HCT116 (cell line): ENCODE results near the gene CDH4. TPM values are rescaled to one million over a fixed set of nuclear protein-coding genes. Genes with fewer than 3 reads are reported as not detected.
A peak's percentile ranks its signal among the peaks of the same experiment; 100 is the strongest.

Experiments
- ATAC-seq: fragments of 200-7000 bp; cut with Tn5 transposase; 2 replicates; pipeline ENCODE4 v1.9.1; 2020; ENCODE audit warnings: mild to moderate bottlenecking, moderate library complexity
- BruUV-seq: library from RNA; stranded (reverse); fragments of 400-500 nt; replicated peaks from 2 replicates; lab custom pipeline; 2021; lab: Mats Ljungman, UMichigan
- CTCF ChIA-PET: fragments of 300-600 bp; sonication (Branson Sonifier 250); formaldehyde crosslinking; loops from one replicate; lab custom pipeline; 2021; ENCODE audit warnings: antibody characterized with exemption; lab: Charles Lee
- POLR2A ChIA-PET: fragments of 300-600, 350-600 bp; sonication (Branson Sonifier 250); formaldehyde crosslinking; loops from one replicate; lab custom pipeline; 2021; ENCODE audit warnings: antibody characterized with exemption; lab: Charles Lee
- RAD21 ChIA-PET, 2 experiments: fragments of 300-600 bp; sonication (Branson Sonifier 250); formaldehyde crosslinking; loops; one replicate each; lab custom pipeline; 2023; ENCODE audit warnings: low total read pairs in 2 of 2; ENCODE audit not compliant: uncharacterized antibody in 2 of 2, unreplicated experiment in 2 of 2, low non-redundant PET in 1 of 2; lab: Charles Lee
- DNase-seq: peaks from one replicate; pipeline ENCODE4 v3.0.0-alpha.2; 2010; ENCODE audit warnings: low read depth, low spot score
- H2AFZ ChIP-seq: fragments of 200-600 bp; shearing (Covaris generic), sonication (generic); 2 replicates; pipeline ENCODE4 v1.6.1; 2017; ENCODE audit warnings: low read depth, mixed run types, mixed read lengths, antibody characterized with exemption, low read length; ENCODE audit not compliant: poor library complexity, severe bottlenecking
- H3K27ac ChIP-seq: 2 replicates; pipeline ENCODE4 v1.5.1; 2012; ENCODE audit warnings: low read depth, low read length
- H3K27me3 ChIP-seq: fragments of 200-600 bp; sonication (generic); 2 replicates; pipeline ENCODE4 v1.6.1; 2016; ENCODE audit warnings: mixed run types, low read length, mixed read lengths; ENCODE audit not compliant: insufficient read depth
- H3K36me3 ChIP-seq, 2 experiments: fragments of 200-500 bp in 1 of 2; fragments of 200-600 bp in 1 of 2; sonication (Bioruptor generic) in 1 of 2; sonication (generic) in 1 of 2; 2 replicates each; pipeline versions ENCODE4 v1.5.1 to v1.6.1; 2014 to 2016; ENCODE audit warnings: low read length in 2 of 2, inconsistent platforms in 1 of 2, mixed read lengths in 1 of 2, mixed run types in 1 of 2; ENCODE audit not compliant: insufficient read depth in 2 of 2, control insufficient read depth in 1 of 2
- H3K4me1 ChIP-seq, 2 experiments: fragments of 200-600 bp in 1 of 2; sonication (generic) in 1 of 2; 2 replicates each; pipeline versions ENCODE4 v1.5.1 to v1.6.1; 2012 to 2017; ENCODE audit warnings: low read length in 2 of 2, inconsistent platforms in 1 of 2, mild to moderate bottlenecking in 1 of 2, mixed read lengths in 1 of 2, mixed run types in 1 of 2, moderate library complexity in 1 of 2; ENCODE audit not compliant: insufficient read depth in 2 of 2, control insufficient read depth in 1 of 2
- H3K4me2 ChIP-seq: fragments of 200-600 bp; sonication (generic); 2 replicates; pipeline ENCODE4 v1.6.1; 2017; ENCODE audit warnings: mixed run types, low read length, mixed read lengths
- H3K4me3 ChIP-seq, 2 experiments: fragments of 200-600 bp in 1 of 2; sonication (generic) in 1 of 2; replicated peaks in 1 of 2; 2 replicates each; pipeline ENCODE4 v1.5.1; 2011 to 2016; ENCODE audit warnings: low read length in 2 of 2, control low read depth in 1 of 2, low read depth in 1 of 2, mild to moderate bottlenecking in 1 of 2, mixed read lengths in 1 of 2, mixed run types in 1 of 2
- H3K79me2 ChIP-seq: fragments of 200-600 bp; sonication (generic); 2 replicates; pipeline ENCODE4 v1.6.1; 2017; ENCODE audit warnings: mild to moderate bottlenecking, mixed run types, low read length, moderate library complexity, mixed read lengths; ENCODE audit not compliant: insufficient read depth
- H3K9ac ChIP-seq: fragments of 200-600 bp; sonication (generic); 2 replicates; pipeline ENCODE4 v1.6.1; 2016; ENCODE audit warnings: low read length, mixed read lengths
- H3K9me2 ChIP-seq: fragments of 200-600 bp; sonication (generic), shearing (Covaris generic); 2 replicates; pipeline ENCODE4 v1.6.1; 2017; ENCODE audit warnings: mixed run types, mild to moderate bottlenecking, moderate library complexity; ENCODE audit not compliant: insufficient read depth
- H3K9me3 ChIP-seq, 2 experiments: fragments of 200-500 bp in 1 of 2; fragments of 200-600 bp in 1 of 2; sonication (Bioruptor generic) in 1 of 2; sonication (generic) in 1 of 2; 2 replicates each; pipeline ENCODE4 v1.6.1; 2014 to 2017; ENCODE audit warnings: low read length in 2 of 2, mixed read lengths in 2 of 2, inconsistent platforms in 1 of 2, low read depth in 1 of 2, mild to moderate bottlenecking in 1 of 2, mixed run types in 1 of 2, moderate library complexity in 1 of 2; ENCODE audit not compliant: control insufficient read depth in 1 of 2, insufficient read depth in 1 of 2
- H4K20me1 ChIP-seq: fragments of 200-600 bp; sonication (generic), shearing (Covaris generic); 2 replicates; pipeline ENCODE4 v1.6.1; 2017; ENCODE audit warnings: mixed run types, mild to moderate bottlenecking, moderate library complexity; ENCODE audit not compliant: insufficient read depth
- ATF3 ChIP-seq: IDR thresholded peaks from 2 replicates; pipeline ENCODE4 v1.6.1; 2012
- CBX3 ChIP-seq: IDR thresholded peaks from 2 replicates; pipeline ENCODE4 v1.6.1; 2012; ENCODE audit warnings: low read depth
- CEBPB ChIP-seq: IDR thresholded peaks from 2 replicates; pipeline ENCODE4 v1.6.1; 2012; ENCODE audit warnings: low read depth
- CTCF ChIP-seq, 3 experiments: fragments of 200-600 bp in 1 of 3; sonication (generic) in 1 of 3; IDR thresholded peaks in 2 of 3; conservative IDR thresholded peaks in 1 of 3; 2 replicates each; pipeline ENCODE4 v1.5.1; 2012 to 2017; ENCODE audit warnings: low read depth in 2 of 3, low read length in 2 of 3, antibody characterized with exemption in 1 of 3, borderline replicate concordance in 1 of 3, control low read depth in 1 of 3, mild to moderate bottlenecking in 1 of 3, mixed read lengths in 1 of 3, mixed run types in 1 of 3, moderate library complexity in 1 of 3; ENCODE audit not compliant: insufficient read depth in 1 of 3
- EGR1 ChIP-seq: IDR thresholded peaks from 2 replicates; pipeline ENCODE4 v1.6.1; 2012; ENCODE audit warnings: low read depth
- ELF1 ChIP-seq: IDR thresholded peaks from 2 replicates; pipeline ENCODE4 v1.6.1; 2012; ENCODE audit warnings: low read depth, borderline replicate concordance
- EZH2phosphoT487 ChIP-seq: fragments of 200-600 bp; IDR thresholded peaks from 2 replicates; pipeline ENCODE4 v1.6.1; 2018; ENCODE audit warnings: antibody characterized with exemption, borderline replicate concordance
- MAX ChIP-seq: IDR thresholded peaks from 2 replicates; pipeline ENCODE4 v1.6.1; 2012
- POLR2A ChIP-seq: IDR thresholded peaks from 2 replicates; pipeline ENCODE4 v1.7.0; 2011; ENCODE audit warnings: borderline replicate concordance; ENCODE audit not compliant: insufficient read depth, insufficient read length; ENCODE audit errors: extremely low read depth
- POLR2AphosphoS5 ChIP-seq: IDR thresholded peaks from 2 replicates; pipeline ENCODE4 v1.6.1; 2011; ENCODE audit warnings: mild to moderate bottlenecking, low read depth, low read length, moderate library complexity
- REST ChIP-seq: IDR thresholded peaks from 2 replicates; pipeline ENCODE4 v1.6.1; 2012; ENCODE audit warnings: low read depth
- SIN3A ChIP-seq: IDR thresholded peaks from 2 replicates; pipeline ENCODE4 v1.6.1; 2012; ENCODE audit warnings: low read depth
- SRF ChIP-seq: IDR thresholded peaks from 2 replicates; pipeline ENCODE4 v1.6.1; 2012; ENCODE audit warnings: low read depth
- TCF7L2 ChIP-seq: IDR thresholded peaks from 2 replicates; pipeline ENCODE4 v1.7.0; 2011; ENCODE audit warnings: borderline replicate concordance, inconsistent platforms; ENCODE audit not compliant: insufficient read depth, insufficient read length; ENCODE audit errors: extremely low read depth
- YY1 ChIP-seq: IDR thresholded peaks from 2 replicates; pipeline ENCODE4 v1.6.1; 2011; ENCODE audit warnings: low read length, low read depth, moderate library complexity, mild to moderate bottlenecking; ENCODE audit not compliant: insufficient replicate concordance; ENCODE audit errors: extremely low read depth
- ZBTB33 ChIP-seq: IDR thresholded peaks from 2 replicates; pipeline ENCODE4 v1.6.1; 2011; ENCODE audit warnings: mild to moderate bottlenecking, low read length, moderate library complexity; ENCODE audit not compliant: insufficient replicate concordance; ENCODE audit errors: extremely low read depth
- ZFX ChIP-seq: fragments of 450-650 bp; IDR thresholded peaks from 2 replicates; pipeline ENCODE4 v1.6.1; 2017
- intact Hi-C: fragments of 100-400 bp; cut with micrococcal nuclease; formaldehyde crosslinking; loops from 2 replicates; pipeline ENCODE4 v1.10.0; 2022
- total RNA-seq: library from RNA; stranded (reverse); gene quantifications from one replicate; pipeline ENCODE4 v1.2.1, GENCODE V29; 2021; ENCODE audit not compliant: unreplicated experiment

CDH4 gene
- total RNA-seq, 1 experiment from 2014 or later = not detected

- 0 out of 2 replicates have a peak, but pooled peaks have one; percentile 9 for ATAC-seq
- Histone ChIP-seq H4K20me1 (no peaks in the 10 kb centered on the region), H3K27me3 (no peaks in the 10 kb centered on the region), H2AFZ (no peak overlapping the region), H3K9ac (no peak overlapping the region), H3K9me3 (no peaks in the 10 kb centered on the region), H3K36me3 (no peaks in the 10 kb centered on the region), H3K4me3 (no peak overlapping the region), H3K9me2 (no peaks in the 10 kb centered on the region), H3K4me1 (no peaks in the 10 kb centered on the region), H3K79me2 (no peaks in the 10 kb centered on the region), H3K4me2 (no peak overlapping the region), H3K27ac (no peak overlapping the region)
- TF ChIP-seq ZBTB33 = no peak
- TF ChIP-seq EZH2phosphoT487 = no peak
- no peak for TF ChIP-seq ZFX
- no peak for TF ChIP-seq SRF
- TF ChIP-seq CTCF (IDR thresholded peaks at IDR 0.05 in 2 of 3, conservative IDR thresholded peaks at IDR 0.05 in 1 of 3; ENCODE audit: borderline replicate concordance in 1 of 3, insufficient read depth in 1 of 3, low read depth in 2 of 3, low read length in 2 of 3) = no peak
- no peak for TF ChIP-seq TCF7L2
- TF ChIP-seq POLR2A = no peak
- TF ChIP-seq EGR1 = no peak
- no peak for TF ChIP-seq ATF3
- TF ChIP-seq YY1 = no peak
- TF ChIP-seq ELF1 = no peak
- TF ChIP-seq POLR2AphosphoS5 = no peak
- TF ChIP-seq CBX3 = no peak
- TF ChIP-seq REST = no peak
- TF ChIP-seq CEBPB = no peak
- TF ChIP-seq MAX = no peak
- no peak for TF ChIP-seq SIN3A
- no TSS peak for BruUV-seq
- no peak for DNase-seq
- intact Hi-C loops = no loop called here
- ChIA-PET POLR2A (no interaction called here), RAD21 (no interaction called here), CTCF (no interaction called here)
These were observed 686.1 kb downstream of the CDH4 start for GRCh38 chr20:61937963-61938838.
